Stimulated activated CD4-positive, alpha-beta T cell treated with anti-CD3 and anti-CD28 coated beads, TNF-alpha, amount 100 ng/mL, for 48 hours (primary cell): ENCODE data around the gene PLA2G2C.

ENCODE experiments used
- DNase-seq, 3 donors: peaks; one replicate each; pipeline ENCODE4 v3.0.0-alpha.2; 2020; ENCODE audit warnings: low read depth in 3 of 3

The PLA2G2C gene

GRCh38 chr1:20183616-20184271 is 2.6 kb downstream of the PLA2G2C start:
- no peak for DNase-seq

DNA sequence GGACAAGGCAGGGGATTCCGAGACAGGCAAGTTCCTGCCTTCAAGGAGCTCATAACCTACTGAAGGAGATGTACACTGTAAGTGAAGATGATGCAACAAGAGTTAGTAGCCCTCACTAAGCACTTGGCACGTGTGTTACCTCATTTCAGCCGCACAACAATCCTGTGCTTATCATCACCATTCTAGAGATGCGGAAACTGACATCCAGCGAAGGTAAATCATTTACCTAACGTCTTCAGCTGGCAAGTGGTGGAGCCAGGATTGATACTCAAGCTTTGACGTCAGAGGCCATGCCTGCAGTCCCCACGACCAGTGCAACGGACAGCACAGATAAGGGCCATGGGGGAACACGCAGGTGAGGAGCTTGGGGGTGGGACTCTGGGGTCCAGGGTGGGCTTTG is 3.3 kb downstream of the PLA2G2C start:
- no peak for DNase-seq

- DNase-seq: no peak
These were observed 3.9 kb downstream of the PLA2G2C start for GRCh38 chr1:20182415-20182814.

DNA sequence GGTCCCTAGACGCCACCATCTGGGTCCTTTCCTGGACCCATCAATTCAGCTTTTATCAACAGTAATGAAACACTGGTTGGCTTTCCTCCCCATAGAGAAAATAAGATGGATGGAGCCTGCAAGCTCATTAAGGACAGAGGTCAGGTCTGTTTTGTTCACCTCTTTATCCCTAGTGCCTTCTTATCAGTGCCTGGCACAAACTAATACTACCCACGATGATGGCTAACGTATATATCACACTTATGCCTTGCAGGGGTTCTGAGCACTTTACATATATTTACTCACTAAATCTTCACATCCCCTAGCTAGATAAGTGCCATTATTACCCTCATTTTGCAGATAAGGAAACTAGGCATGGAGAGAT is 5.5 kb downstream of the PLA2G2C start:
- DNase-seq: no peak

- DNase-seq: no peak
These were observed 6.0 kb downstream of the PLA2G2C start for GRCh38 chr1:20180129-20180843.

DNA sequence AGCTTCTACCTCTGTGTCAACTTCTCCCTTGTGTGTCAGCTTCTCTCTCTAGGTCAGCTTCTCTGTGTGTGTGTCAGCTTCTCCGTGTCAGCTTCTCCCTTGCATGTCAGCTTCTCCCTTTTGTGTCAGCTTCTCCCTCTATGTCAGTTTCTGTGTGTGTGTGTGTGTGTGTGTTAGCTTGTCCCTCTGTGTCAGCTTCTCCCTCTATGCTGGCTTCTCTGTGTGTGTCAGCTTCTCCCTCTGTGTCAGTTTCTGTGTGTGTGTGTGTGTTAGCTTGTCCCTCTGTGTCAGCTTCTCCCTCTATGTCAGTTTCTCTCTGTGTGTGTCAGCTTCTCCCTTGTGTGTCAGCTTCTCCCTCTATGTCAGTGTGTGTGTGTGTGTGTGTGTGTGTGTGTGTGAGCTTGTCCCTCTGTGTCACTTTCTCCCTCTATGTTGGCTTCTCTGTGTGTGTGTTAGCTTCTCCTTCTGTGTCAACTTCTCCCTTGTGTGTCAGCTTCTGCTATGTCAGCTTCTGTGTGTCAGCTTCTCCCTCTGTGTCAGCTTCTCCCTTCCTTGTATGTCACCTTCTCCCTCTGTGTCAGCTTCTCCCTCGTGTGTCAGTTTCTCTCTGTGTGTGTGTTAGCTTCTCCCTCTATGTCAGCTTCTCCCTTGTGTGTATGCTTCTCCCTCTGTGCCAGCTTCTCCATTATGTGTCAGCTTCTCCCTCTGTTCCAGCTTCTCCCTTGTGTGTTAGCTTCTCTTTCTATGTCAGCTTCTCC is 6.8 kb downstream of the PLA2G2C start:
- no peak for DNase-seq

- DNase-seq: no peak
These were observed 7.5 kb downstream of the PLA2G2C start for GRCh38 chr1:20178634-20179370.

GRCh38 chr1:20174937-20175666 is 11.2 kb downstream of the PLA2G2C start:
- no peak for DNase-seq

GRCh38 chr1:20172033-20172590 is 14.2 kb downstream of the PLA2G2C start:
- DNase-seq: no peak

- DNase-seq: no peak
These were observed 16.4 kb downstream of the PLA2G2C start for GRCh38 chr1:20169932-20170331.

DNA sequence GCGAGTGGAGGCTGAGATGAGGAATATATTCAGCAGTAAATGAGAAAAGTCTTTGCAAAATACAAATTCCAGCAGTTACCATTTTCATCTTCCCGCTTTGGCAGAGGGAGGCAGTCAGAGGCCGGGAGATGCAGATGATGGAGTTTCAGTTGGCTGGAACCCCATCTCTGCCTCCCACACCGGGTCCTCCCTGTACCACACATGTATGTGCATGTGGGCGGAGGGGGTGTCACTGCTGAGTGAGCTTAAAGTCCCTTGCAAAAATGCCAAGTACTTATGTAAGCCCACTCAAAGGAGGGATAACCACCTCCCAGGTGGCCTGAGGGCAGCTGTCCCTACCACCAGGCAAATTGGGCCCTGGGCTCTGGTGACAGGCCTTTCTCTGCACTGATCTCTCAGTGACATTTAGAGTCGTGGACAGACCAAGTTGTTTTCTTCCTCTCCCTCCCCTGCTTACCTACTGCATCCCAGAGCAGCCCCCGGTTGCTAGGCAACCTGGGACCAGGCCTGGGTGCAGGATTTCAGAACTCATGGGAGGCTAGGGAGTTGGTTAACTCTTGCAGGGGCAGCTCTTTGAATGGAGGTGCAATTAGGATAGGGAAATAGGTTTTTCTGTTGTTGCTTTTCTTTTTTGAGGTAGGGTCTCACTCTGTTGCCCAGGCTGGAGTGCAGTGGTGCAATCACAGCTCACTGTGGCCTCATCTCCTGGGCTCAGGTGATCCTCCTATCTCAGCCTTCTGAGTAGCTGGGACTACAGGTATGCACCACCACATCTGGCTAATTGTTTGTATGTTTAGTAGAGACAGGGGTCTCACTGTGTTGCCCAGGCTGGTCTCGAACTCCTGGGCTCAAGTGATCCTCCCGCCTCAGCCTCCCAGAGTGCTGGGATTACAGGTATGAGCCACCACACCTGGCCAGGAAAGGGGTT is 17.5 kb downstream of the PLA2G2C start:
- DNase-seq: no peak

- no peak for DNase-seq
These were observed 19.2 kb downstream of the PLA2G2C start for GRCh38 chr1:20167126-20167525.

DNA sequence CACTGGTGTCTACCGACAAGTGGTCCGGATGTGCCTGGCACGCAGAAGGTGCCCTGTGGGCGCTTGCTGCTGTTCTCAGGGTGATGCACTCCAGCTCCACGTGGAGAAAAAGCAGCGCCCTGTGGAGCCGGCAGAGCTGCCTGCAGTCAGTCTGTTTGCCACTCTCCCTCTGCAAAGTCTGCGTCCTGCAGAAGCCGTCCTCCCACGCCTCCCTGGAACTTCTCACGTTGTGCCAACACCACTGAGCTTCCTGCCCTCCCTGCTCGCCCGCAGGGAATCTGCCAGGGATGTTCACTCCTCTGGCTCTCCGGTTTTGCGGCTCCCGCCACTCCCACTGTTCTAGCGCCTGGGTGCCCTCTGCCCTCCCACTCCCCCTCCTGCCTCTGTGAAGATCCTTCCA is 20.3 kb downstream of the PLA2G2C start:
- DNase-seq: no peak

DNA sequence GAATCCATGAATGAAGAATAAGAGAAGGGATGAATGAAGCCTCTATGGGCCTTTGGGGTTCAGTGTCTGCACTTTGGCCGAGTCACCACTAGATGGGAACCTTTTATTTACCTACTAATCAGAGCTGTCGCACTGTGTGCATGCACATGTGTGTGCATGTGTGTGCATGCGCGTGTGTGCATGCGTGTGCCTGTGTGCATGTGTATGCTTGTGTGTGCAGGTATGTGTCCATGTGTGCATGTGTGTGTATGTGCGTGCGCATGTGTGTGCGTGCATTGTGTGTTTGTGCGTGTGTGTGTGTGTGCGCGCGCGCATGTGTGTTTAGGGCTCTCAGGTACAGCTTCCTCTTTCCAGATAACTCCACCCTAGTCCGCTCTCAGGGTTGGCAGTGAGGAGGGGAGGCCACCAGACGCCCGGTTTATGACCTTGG is 20.8 kb downstream of the PLA2G2C start:
- DNase-seq: no peak

GRCh38 chr1:20164694-20165202 is 21.6 kb downstream of the PLA2G2C start:
- DNase-seq: no peak

- no peak for DNase-seq
These were observed 26.3 kb downstream of the PLA2G2C start for GRCh38 chr1:20160034-20160433.

GRCh38 chr1:20158358-20159070 is 27.8 kb downstream of the PLA2G2C start:
- no peak for DNase-seq

GRCh38 chr1:20154301-20154831 is 32.0 kb downstream of the PLA2G2C start:
- DNase-seq: no peak

DNA sequence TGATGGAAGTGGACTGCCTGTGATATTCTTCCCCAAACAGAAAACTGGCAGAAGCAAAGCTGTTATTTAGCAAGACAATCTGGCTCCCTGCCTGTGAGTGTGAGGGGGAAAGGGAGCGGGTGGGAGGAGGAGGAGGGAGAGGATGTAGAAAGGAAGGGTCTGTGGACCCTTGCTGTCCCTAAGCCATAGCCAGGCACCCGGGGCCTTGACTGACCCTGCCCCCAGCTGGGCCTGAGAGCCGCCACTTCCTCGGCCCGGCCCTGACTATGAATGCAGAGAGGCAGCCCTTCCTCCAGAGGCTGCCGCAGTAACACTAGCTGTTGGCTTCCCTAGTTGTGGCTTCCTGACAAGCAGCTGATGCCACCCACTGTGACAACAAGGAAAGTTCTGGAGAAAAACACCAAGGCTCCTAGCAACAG is 33.3 kb downstream of the PLA2G2C start:
- DNase-seq: no peak
